Stimulated activated naive CD8-positive, alpha-beta T cell treated with anti-CD3 and anti-CD28 coated beads, Interleukin-15, amount 100 ng/mL, for 72 hours (primary cell): ENCODE results near the gene SCN2A.

Source experiments
- ATAC-seq: fragments of 150-1000 bp; cut with Tn5 transposase; 2 replicates; pipeline ENCODE4 v1.10.0; 2021; ENCODE audit warnings: mild to moderate bottlenecking, moderate library complexity
- DNase-seq, 2 donors: peaks; one replicate each; pipeline ENCODE4 v3.0.0; 2021 to 2022
- H3K27ac Mint-ChIP-seq, 2 donors: one replicate each; pipeline ENCODE4 v1.8.0; 2022; ENCODE audit warnings: mild to moderate bottlenecking in 2 of 2, mixed read lengths in 2 of 2, moderate library complexity in 2 of 2
- H3K27me3 Mint-ChIP-seq: one replicate; pipeline ENCODE4 v1.8.0; 2022; ENCODE audit warnings: mixed read lengths
- H3K4me1 Mint-ChIP-seq: one replicate; pipeline ENCODE4 v1.8.0; 2022; ENCODE audit warnings: mild to moderate bottlenecking, mixed read lengths
- H3K4me3 Mint-ChIP-seq, 2 donors: one replicate each; pipeline ENCODE4 v1.8.0; 2022; ENCODE audit warnings: mild to moderate bottlenecking in 2 of 2, mixed read lengths in 2 of 2, moderate library complexity in 1 of 2
- H3K9me3 Mint-ChIP-seq, 2 donors: one replicate each; pipeline ENCODE4 v1.8.0; 2022; ENCODE audit warnings: mixed read lengths in 2 of 2

SCN2A gene

GRCh38 chr2:165410276-165410675, 171.1 kb downstream of the SCN2A start:
- H3K27ac Mint-ChIP-seq, result no peak overlapping the region

GRCh38 chr2:165414187-165414586, 175.0 kb downstream of the SCN2A start:
- no peak overlapping the region for H3K4me3 Mint-ChIP-seq
- H3K4me1 Mint-ChIP-seq, result no peaks in the 10 kb centered on the region
- no peak for DNase-seq
- no peak overlapping the region for H3K27ac Mint-ChIP-seq
- H3K27me3 Mint-ChIP-seq, result peaks cover 10% of the 10 kb centered on the region
- ATAC-seq, result no peak
- peaks cover 0 to 24% of the 10 kb centered on the region in 2 donors for H3K9me3 Mint-ChIP-seq

More at GRCh38 chr2:165410276-165410675, 171.1 kb downstream of the SCN2A start:
- ATAC-seq (no peak), DNase-seq (no peak)
- Mint-ChIP-seq H3K4me3 (no peak overlapping the region), H3K4me1 (no peaks in the 10 kb centered on the region), H3K27me3 (no peaks in the 10 kb centered on the region), H3K9me3 (no peaks in the 10 kb centered on the region)

- peaks cover 3 to 24% of the 10 kb centered on the region in 2 donors for H3K9me3 Mint-ChIP-seq
- H3K4me3 Mint-ChIP-seq, result no peak overlapping the region
- DNase-seq, result no peak
- peaks cover 10% of the 10 kb centered on the region for H3K27me3 Mint-ChIP-seq
- H3K4me1 Mint-ChIP-seq, result no peaks in the 10 kb centered on the region
- no peak for ATAC-seq
- H3K27ac Mint-ChIP-seq, result no peak overlapping the region
Observed at GRCh38 chr2:165417009-165417408, 177.8 kb downstream of the SCN2A start.

DNA sequence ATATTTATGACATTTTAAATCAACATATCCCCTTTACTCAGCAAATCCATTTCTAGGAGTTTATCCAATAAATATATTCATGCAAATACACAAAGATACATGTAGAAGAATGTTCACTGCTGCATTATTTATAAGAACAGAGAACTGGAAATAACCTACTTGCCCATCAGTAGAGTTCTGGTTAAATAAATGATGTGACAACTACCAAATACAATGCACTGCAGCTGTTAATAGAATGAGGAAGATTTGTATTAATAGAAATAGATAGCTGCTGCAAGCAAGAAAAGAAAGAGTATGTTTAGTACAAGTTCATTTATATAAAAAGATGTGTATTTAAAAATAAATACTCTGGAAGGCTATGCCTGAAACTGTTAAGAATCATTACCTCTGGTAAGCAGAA, 181.0 kb downstream of the SCN2A start:
- peaks cover 10% of the 10 kb centered on the region for H3K27me3 Mint-ChIP-seq
- H3K4me3 Mint-ChIP-seq, result no peak overlapping the region
- H3K27ac Mint-ChIP-seq, result no peak overlapping the region
- ATAC-seq, result no peak
- DNase-seq, result no peak
- H3K9me3 Mint-ChIP-seq, result peaks cover 11 to 35% of the 10 kb centered on the region in 2 donors
- H3K4me1 Mint-ChIP-seq, result no peaks in the 10 kb centered on the region

GRCh38 chr2:165423081-165423480, 183.9 kb downstream of the SCN2A start:
- Mint-ChIP-seq H3K27ac (no peak overlapping the region), H3K4me1 (no peaks in the 10 kb centered on the region), H3K4me3 (no peak overlapping the region), H3K9me3 (peaks cover 11 to 12% of the 10 kb centered on the region in 2 donors), H3K27me3 (peaks cover 5% of the 10 kb centered on the region)
- DNase-seq, result no peak
- no peak for ATAC-seq

DNA sequence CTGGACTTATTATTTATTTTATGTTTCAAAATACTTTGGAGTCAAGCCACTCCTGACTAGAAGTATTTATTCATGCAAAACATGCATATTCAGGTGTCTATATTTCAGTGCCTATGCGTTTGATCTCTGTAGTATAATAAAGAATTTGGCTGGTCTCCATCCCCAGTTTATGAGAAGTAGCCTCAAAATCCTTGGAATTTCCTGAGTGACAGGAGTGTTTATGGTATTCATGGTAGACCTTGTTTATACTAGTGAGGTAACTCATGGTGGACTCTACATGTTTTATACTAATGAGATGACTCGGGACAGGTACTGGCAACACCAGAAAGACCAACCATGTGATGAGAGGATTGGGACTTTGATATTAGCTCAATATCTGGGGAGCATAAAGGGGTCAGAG, 186.3 kb downstream of the SCN2A start:
- no peak overlapping the region for H3K4me3 Mint-ChIP-seq
- peaks cover 6% of the 10 kb centered on the region for H3K27me3 Mint-ChIP-seq
- no peaks in the 10 kb centered on the region for H3K4me1 Mint-ChIP-seq
- DNase-seq, result no peak
- no peak for ATAC-seq
- no peak overlapping the region for H3K27ac Mint-ChIP-seq
- H3K9me3 Mint-ChIP-seq, result peaks cover 11 to 12% of the 10 kb centered on the region in 2 donors

- no peaks in the 10 kb centered on the region for H3K4me1 Mint-ChIP-seq
- H3K27me3 Mint-ChIP-seq, result peaks cover 6% of the 10 kb centered on the region
Observed at GRCh38 chr2:165427686-165428085, 188.5 kb downstream of the SCN2A start.

DNA sequence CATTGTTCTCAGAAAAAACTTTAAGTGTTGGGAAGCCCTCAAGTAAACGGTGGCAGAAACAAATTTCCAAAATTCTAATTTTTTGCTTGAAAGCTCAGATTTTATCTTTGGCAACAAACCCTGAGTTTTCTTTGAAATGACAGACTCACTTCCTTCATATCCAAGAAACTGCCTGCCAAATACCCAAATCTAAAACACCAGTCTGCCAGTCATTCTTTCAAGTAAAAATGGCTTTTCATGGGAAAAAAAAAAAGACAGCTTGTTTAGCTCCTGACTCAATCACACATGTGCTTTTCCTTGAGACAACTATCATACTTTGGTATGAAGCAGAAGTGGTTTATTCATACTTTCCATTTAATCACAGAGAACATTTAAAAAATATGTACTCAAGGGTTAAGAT, 189.7 kb downstream of the SCN2A start:
- DNase-seq (no peak), ATAC-seq (no peak)
- Mint-ChIP-seq H3K9me3 (peaks cover 0 to 3% of the 10 kb centered on the region in 2 donors), H3K4me3 (no peak overlapping the region), H3K27me3 (peaks cover 6% of the 10 kb centered on the region), H3K4me1 (no peaks in the 10 kb centered on the region), H3K27ac (no peak overlapping the region)

More at GRCh38 chr2:165427686-165428085, 188.5 kb downstream of the SCN2A start:
- ATAC-seq (no peak), DNase-seq (no peak)
- Mint-ChIP-seq H3K9me3 (peaks cover 7 to 12% of the 10 kb centered on the region in 2 donors), H3K4me3 (no peak overlapping the region), H3K27ac (no peak overlapping the region)

GRCh38 chr2:165431014-165431413, 191.8 kb downstream of the SCN2A start:
- H3K4me1 Mint-ChIP-seq, result no peaks in the 10 kb centered on the region
- no peak overlapping the region for H3K27ac Mint-ChIP-seq
- DNase-seq (no peak), ATAC-seq (no peak)
- H3K27me3 Mint-ChIP-seq, result peaks cover 6% of the 10 kb centered on the region
- H3K9me3 Mint-ChIP-seq, result no peaks in the 10 kb centered on the region
- no peak overlapping the region for H3K4me3 Mint-ChIP-seq

DNA sequence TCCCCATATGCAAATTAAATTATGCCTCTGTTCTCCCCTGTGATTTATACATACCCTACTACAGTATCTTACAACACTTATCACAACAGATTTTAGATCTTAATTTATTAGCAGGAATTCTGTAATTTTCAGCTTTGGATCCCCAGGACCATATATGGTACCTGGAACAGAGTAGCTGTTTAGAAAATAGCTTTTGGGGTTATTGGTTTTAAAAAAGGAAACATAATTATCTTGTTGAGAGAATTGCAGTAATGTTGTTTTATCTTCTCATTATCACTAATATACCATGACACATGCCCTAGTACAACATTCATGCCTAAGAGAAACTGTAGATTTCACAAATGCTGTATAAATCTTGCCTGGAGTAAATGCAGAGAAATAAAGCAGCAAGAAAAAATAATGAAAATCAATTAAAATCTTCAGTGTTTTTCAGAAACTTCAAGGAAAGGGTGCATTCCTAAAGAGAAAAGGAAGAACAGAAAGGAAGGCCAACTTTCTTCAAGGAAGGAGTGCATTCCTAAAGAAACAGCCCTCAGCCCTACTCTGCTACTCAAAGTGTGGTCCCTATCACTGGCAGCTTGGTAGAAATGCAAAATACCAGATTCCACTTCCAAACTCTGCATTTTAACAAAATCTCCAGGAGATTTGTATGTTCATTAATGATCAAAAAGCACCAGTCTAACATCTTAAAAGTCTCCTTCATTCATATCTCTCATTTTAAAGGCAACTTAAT, 193.2 kb downstream of the SCN2A start:
- ATAC-seq (no peak), DNase-seq (no peak)
- Mint-ChIP-seq H3K9me3 (no peaks in the 10 kb centered on the region), H3K4me3 (no peak overlapping the region), H3K4me1 (no peaks in the 10 kb centered on the region), H3K27ac (no peak overlapping the region), H3K27me3 (peaks cover 6% of the 10 kb centered on the region)

DNA sequence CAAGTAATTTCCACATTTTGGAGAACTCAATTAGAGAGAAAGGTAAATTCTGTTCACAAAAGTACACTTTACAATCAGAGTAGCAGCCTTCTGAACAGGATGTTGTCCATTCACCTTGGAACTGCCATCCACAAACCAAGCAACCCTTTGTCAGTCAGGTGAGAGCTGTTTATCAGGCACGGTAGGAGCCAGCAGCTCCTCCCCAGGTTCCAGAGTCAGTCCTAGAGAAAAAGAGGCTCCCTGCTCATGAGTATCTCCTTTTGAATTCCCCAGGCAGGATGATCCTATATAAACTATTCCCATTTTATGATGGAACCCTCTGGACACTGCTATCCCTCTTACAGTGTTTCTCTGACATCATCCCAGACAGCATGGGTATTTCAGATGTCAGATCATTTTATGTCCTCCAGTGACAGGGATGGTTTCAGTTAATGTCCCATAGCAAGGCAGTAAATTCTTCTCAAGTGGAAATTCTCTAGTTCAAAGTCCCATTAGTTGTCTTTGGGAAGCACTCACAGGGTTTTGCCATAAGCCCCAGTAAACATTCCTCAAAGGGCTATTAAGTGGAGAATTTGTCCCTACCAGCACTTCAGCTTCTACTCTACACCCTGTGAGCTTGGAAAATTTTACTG, 195.8 kb downstream of the SCN2A start:
- Mint-ChIP-seq H3K4me3 (no peak overlapping the region), H3K4me1 (no peaks in the 10 kb centered on the region), H3K27ac (no peak overlapping the region), H3K27me3 (no peaks in the 10 kb centered on the region), H3K9me3 (no peaks in the 10 kb centered on the region)
- ATAC-seq (no peak), DNase-seq (no peak)

DNA sequence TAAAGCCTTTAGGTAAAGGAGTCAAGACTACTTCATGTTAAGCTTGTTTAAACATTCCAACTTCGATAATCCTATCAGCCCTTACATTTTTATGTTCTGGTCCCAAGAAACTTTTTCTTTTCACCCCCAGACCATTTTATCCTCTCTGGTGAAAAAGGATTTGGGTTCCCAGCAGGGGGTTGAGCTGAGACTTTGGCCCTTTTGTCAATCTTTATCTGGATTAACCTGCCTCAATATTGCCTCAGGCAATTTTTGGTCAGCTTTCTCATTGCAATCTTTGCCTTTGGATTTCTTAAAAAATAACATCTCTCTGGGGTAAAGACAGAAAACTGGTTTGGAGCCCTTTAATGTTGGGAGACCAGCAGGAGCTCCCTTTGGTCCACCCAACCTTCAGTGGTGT, 196.4 kb downstream of the SCN2A start:
- no peak overlapping the region for H3K27ac Mint-ChIP-seq
- H3K27me3 Mint-ChIP-seq, result no peaks in the 10 kb centered on the region
- ATAC-seq, result no peak
- no peaks in the 10 kb centered on the region for H3K4me1 Mint-ChIP-seq
- no peak overlapping the region for H3K4me3 Mint-ChIP-seq
- no peaks in the 10 kb centered on the region for H3K9me3 Mint-ChIP-seq
- DNase-seq, result no peak

DNA sequence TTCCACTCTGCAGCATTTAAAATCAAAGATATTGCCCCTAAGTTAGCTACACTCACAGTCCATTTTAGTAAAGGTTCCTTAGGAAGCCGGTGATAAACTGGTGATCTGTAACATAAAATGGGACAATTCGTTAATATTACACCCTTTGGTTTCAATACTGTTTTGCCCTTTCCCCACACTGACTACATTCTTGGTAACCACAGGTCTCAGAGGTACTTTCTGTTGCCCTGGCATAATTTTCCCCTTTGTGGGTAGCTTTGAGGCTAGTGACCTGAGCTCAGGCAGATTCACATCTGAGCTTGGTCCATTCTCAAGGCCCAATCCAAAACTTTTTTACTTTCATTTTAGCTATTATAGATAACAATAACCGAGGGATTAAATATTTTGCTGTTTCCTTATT, 197.3 kb downstream of the SCN2A start:
- Mint-ChIP-seq H3K4me3 (no peak overlapping the region), H3K4me1 (no peaks in the 10 kb centered on the region), H3K27me3 (no peaks in the 10 kb centered on the region), H3K27ac (no peak overlapping the region), H3K9me3 (no peaks in the 10 kb centered on the region)
- DNase-seq (no peak), ATAC-seq (no peak)

DNA sequence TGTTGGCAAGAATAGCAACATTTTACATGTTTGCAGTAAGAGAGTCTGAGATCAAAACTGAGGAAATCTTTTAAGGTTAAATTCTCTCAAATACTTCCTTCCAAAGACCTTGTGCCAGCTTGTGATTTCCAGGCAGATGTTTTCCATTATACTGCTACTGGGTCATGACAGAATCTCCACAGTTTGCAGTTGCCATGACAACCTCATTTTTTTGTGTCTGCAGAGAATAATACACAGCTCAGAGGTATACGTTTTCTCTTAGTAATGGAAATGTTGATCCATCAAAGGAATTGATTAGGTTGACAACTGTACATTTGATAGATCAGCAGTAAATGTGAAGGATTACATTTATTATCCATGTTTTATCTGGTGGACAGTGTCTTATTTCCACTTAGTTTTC, 201.2 kb downstream of the SCN2A start:
- no peaks in the 10 kb centered on the region for H3K27me3 Mint-ChIP-seq
- no peak overlapping the region for H3K4me3 Mint-ChIP-seq
- peaks cover 6% of the 10 kb centered on the region for H3K4me1 Mint-ChIP-seq
- ATAC-seq, result no peak
- no peak for DNase-seq
- H3K27ac Mint-ChIP-seq, result peak overlapping the region in 1 of 2 donors; percentile 76
- peaks cover 2 to 3% of the 10 kb centered on the region in 2 donors for H3K9me3 Mint-ChIP-seq
